CD4-positive, alpha-beta T cell treated with Interferon gamma for 1 hour (primary cell): ENCODE measurements around the gene PJA2.

ENCODE experiments used
- DNase-seq: peaks from one replicate; pipeline ENCODE4 v3.0.0-alpha.2; 2020

PJA2 gene

DNA sequence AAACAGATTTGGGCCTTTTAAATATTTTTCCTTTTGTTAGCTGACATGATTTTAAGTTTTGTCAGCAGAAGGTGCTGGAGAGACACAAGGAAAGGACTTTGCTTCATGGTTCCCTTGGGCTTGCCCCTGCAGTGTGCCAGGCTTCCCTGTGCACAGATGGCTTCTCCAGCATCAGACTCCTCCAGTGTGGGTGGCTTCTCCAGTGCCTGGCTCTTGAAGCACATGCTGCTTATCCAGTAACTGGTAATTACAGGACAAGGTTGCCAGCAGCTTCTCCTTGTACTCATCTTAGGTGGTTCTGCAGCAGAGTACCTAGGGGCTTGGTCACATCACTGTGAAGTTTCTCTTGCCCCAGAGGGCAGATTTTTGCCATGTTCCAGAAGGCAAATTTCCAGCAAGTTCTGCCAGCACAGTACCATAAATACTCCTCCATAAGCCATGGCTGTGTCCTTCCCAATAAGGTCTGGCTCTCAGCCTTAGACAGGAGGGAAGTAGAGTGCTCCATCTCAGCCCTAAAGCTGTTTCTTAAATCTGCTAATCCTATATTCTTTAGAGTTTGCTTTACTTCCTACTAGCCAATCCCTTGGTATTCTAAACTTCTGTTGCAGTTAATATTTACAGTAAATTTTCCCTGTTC, 62.4 kb downstream of the PJA2 start:
- no peak for DNase-seq

DNA sequence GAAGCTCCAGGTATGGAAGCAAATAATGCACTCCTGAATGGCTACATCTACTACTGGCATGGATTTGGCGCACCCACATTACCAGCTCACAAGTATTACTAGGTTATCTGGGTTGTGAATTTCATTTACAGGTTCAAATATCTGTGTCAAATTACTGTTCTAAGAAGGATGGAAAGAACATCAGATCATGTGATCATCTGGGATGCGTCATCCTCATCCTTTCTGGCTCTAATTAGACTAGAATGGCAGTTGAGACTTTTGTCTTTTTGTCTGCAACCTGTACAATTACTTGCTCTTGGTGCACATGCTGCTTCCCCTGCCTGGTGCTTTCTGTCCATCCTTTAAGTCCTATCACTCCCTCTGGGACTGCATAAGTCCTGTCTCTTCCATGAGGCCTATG, 64.1 kb downstream of the PJA2 start:
- DNase-seq = no peak

DNA sequence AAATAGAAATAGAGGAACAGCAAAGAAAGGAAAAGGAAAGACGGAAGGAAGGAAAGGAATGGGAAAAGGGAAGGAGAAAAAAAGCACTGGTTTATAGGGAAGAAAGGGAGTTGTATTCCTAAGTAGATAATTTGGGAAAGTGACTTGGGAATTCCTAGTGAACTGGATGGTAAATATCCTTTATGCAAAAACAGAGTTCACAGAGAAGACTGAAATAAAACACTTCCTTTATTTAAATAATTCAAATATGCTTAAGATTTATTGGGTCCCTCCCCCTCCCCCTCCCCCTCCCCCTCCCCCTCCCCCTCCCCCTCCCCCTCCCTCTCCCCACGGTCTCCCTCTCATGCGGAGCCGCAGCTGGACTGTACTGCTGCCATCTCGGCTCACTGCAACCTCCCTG, 69.4 kb downstream of the PJA2 start:
- DNase-seq = no peak

DNA sequence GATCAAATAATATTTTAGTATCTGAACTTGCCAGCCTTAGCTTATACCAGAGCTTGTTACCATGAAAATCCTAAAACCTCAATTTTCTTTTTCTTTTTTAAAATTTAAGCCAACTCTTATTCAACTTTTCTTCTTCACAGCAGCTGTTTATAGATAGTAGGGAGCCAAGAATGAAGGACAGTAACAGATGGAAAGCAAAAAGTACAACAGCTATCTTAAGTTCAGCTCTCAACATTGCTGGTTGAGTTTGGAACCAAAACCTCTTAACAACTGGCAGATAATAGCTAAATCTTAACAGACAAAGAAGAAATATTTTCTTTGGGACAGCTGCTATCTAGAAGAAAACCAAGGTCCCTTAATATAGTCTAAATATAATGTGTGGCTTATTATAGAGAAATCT, 74.7 kb downstream of the PJA2 start:
- DNase-seq = no peak

DNA sequence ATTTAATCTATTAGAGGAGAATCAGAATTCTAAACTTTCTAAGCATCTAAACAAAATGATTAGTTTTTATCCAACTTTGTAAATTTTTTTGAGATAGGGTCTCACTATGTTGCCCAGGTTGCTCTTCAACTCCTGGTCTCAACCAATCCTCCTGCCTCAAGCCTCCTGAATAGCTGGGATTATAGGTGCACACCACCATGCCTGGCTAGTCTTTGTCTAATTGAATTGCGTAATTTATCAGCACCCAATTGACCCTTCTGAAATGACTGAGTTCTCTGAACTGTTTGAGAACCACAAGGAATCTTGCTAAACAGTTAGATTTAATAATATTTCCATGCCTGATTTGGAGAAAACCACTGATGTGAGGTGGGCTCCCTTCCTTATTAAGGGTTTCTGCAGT, 75.7 kb downstream of the PJA2 start:
- no peak for DNase-seq

DNA sequence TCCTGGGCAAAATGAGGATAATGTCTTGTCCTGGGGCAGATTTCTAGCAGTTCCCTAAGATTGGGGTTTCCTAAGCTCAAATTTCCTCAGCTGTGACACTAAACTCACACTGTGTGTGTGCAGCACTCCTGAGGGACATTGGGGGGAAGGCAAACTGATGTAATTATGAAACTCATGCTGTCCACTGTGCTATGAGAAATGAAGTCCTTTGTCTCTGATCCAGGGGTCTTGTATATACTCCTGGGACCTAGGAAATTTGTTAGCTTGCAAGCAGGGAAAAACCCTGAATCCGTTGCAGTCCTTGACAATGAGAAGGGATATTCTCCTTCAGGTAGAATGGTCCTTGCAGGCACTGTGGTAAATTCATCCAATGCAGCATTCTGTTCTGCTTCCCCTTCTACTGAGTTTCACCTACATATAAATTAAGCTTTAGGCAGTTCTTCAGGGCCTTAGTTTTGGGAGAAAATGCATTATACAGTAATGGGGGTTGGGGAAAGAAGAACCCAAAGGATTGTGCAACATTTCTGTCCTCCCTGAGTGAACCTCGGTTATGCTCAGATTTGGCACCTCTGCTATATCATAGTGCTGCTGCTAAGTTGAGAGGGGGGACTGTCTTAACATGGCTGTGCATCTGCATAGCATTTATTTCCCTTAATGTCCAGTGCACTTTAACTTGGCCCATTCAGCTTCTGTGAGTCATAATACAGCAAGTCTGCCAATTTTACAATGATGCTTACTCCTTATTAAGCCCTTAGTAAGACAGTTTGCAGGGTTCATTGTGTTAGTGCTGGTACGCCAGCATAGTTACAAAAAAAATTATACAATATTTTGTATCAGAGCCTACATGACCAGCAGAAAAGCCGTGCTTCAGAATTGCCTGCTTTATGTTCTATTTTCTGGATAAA, 80.2 kb downstream of the PJA2 start:
- no peak for DNase-seq

DNA sequence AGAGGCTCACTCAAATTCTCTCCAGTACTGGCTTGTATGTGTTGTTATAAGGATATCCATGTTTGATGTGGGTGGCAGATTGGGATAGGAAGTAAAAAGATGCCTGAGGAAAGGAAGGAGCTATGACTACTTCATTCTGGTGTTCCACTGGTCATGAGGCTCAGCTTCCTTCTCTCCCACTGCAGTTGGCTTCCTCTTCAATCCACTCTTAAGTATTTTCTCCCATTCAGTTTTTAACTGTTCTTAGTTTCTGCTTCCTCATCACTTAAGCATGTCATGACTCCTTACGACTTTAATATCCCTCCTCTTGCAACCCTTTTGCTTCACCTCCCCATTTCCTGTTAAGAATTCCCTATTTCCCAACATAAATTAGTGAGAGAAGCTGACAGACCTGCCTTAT, 81.1 kb downstream of the PJA2 start:
- no peak for DNase-seq

DNA sequence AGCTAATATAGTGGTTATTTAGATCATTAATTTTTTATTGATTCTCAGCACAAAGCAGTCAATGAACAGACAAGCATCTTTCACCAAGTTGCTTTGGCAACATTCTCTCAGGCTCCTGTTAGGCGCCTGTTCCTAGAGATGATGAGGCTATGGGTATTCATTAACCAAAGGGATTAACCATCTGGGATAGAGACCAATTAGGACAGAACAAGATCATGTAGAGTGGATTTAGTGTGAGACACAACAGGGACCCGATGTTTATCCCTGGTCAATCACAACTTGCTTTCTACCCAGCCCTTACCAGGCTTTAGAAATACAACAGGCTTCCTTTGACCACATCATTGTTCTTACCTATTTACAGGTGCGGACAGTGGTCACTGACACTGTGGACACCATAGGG, 82.2 kb downstream of the PJA2 start:
- DNase-seq = no peak

DNA sequence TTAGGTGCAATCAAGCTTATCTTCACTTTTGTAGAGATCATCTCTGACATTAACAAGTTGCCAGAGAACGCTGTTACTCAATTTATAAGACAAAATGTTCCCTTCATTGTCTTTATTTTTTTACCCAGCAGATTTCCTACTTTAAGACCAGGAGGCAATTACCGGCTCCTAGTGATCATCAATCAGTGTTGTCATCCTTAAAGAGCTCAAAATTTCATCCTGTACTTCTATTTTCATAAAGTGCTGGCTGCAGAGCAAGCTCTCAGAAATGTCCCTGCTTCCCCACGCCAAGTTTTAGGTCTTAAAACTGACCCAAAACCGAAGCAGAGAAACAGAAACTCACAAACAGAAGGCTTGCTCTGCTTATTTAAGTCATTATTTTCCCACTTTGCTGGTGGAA, 82.9 kb downstream of the PJA2 start:
- no peak for DNase-seq

DNA sequence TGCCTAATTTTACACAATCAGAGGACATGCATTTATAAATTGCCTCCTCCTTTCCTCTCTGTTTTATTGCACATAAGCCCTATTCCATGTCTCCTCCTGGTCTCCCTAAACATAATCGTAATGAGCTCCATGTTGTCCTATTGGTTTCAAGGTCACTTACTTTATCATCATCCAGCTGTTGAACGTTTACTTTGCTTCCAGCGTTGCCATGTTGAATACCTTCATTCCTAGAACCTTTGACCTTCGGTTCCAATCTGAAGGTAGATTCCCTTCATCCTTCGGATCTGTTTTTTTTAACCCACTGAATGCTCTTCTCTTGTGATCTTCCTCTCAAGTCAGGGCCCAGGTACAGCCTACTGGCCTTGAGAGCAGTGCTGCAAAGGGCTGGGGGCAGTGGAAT, 84.3 kb downstream of the PJA2 start:
- no peak for DNase-seq

DNA sequence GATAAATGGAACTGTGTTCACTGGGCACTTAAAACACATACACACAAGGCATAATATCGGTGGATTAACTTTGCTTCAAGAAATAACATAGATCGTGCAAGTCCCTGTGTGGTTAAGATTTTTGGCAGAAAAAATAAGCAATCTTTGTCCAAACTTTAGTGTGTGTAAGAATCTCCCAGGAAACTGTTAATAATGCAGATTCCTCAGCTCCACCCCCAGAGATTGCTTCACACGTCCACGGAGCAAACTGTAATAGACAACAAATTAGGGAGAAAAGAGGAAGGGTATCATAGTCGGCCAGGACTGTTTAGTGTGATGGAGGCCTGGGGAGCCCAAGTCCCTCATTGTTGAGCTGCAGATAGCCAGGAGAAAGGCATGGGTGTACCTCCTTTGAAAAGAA, 84.8 kb downstream of the PJA2 start:
- DNase-seq = no peak

DNA sequence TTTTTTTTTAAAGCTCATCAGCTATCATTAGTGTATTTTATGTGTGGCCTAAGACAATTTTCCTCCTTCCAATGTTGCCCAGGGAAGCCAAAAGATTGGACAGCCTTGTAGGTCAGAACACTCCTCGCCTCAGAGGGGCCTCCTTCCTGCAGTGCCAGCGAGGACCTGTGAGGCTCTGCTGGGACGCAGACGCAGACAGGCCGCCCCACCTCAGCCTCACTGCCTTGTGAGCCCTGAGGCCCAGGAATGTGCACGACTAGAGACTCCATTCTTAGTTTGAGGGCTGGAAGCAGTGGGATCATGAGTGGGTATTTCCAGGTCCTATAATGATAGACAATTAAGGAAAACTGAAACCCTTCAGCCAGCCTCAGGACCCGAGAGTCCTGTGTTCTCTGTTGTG, 85.4 kb downstream of the PJA2 start:
- DNase-seq = no peak

DNA sequence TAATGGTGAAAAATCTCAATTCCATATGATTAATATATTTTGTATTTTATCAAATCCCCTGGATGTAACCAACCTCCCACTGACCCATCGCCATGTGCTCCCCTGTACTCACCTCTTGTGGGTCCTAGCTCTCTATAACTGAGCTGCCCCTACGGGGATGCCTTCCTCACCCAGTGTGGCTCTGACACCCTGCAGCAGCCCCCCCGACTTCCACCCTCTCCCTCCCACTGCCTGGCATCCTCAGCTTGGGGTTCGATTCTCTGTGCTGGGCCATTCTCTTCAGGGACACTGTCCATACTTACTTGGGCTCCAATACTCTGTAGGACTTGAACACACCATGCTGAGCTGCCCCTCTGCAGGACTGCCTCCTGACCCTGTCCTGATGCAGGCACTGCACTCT, 87.1 kb downstream of the PJA2 start:
- DNase-seq = no peak

DNA sequence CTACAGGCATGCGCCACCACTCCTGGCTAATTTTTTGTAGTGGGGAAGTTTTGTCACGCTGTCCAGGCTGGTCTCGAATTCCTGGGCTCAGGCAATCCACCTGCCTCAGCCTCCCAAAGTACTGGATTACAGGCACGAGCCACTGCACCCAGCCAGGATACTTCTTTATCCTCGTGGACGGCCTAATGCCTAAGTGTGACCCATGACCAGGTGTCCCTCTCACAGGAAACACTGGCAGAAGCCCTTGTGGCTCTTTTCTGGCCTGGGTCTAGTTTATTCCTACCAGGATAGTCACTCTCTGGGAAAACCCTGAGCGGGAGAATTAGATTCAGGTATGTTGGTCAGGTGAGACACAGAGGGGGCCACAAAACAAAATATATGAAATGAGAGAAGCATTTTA, 90.4 kb downstream of the PJA2 start:
- DNase-seq = no peak

DNA sequence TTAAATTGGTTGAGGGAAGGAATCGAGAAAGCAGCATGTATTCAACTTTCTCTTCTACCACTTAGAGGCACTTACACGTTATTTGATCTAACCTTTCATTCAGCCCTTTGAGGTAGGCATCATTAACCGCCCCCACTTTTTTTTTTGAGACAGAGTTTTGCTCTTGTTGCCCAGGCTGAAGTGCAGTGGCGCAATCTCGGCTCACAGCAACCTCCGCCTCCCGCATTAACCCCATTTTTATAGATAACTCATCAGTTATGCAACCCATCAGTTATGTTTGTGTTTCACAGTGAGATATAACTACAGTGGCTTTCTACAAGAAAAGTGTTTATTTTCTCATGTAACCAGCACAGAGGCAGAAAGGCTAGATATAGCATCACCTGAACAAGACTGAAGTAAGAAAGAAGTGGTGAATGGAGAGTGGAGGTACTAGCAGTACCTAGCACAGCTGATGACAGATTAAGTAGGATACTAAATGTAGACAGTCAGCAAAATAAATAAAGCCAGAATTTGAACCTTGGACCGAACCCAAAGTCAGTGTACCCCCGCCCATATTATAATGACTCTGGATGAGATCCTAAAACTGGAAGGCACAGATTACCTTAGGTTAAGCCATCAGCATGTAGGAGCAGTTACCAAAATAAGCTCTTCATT, 91.2 kb downstream of the PJA2 start:
- no peak for DNase-seq

DNA sequence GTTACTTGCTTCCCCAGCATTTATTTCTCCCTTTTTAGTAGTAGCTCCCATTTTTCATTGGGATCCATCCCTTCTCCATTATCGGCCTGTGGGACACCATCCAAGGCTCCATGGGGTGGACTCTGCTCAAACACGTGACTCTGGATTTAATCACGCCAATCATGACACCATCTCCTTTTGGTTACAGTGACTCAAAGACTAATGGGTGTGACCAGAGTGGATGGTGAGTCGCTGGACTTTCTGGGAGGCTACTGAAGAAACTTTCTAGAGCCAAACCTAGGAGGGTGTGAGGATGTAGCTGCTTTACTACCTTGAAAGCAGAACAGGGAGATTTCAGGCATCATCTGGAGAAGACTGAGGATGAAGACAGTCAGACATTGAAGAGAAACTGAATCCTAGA, 93.1 kb downstream of the PJA2 start:
- no peak for DNase-seq

DNA sequence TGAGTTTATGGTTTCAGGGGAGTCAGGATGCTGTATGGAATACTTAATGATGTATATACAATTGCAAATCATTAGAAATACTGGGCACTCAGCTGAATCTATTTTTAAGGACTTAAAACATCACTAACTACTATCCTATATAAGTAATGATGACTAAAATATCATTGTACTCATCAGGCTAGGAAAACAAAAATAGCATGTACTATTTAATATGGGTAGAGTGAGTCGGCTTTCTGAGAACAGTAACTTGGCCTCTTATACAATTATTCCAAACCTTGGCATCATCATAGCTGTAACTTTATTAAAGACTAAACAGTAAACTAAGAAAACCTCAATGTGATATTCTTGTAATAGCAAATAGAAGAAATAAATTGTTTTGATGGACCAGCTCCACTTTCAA, 94.5 kb downstream of the PJA2 start:
- DNase-seq = no peak

DNA sequence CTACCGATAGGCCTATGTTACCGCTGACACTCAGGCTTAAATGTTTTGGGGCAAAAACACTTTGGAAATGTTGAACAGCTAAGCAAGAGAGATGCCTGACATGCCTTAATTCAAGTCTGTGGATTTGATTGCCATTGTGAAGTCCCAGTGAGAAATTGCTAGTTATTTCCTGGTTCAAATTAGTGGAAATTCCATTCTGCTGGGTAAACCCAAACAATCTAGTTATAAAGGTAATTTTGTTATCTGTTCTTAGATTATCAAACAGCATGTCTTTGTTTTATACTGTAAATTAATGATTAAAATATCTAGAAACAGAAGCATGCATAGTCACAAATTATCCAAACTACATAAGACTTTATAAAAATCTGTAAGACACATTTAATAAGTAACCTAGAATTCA, 96.6 kb downstream of the PJA2 start:
- no peak for DNase-seq

DNA sequence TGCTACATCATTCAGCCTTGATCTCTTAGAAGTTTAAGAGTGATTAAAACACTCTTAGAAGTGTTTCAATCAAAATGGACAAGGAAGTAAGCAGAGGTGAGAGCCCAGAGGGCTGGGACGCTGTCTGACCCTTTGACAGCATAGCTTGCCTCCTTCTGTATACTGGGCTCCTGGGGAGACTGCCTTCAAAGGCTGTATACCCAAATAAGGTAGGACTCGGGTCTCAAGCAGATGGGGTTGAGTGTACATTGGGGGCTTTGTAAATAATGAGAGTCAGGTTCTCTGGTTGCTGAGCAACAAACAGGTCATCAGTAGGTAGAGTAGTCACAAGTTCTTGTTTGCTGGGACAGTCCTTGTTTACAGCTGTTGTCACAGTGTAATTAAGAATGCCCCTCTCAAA, 97.1 kb downstream of the PJA2 start:
- no peak for DNase-seq

DNA sequence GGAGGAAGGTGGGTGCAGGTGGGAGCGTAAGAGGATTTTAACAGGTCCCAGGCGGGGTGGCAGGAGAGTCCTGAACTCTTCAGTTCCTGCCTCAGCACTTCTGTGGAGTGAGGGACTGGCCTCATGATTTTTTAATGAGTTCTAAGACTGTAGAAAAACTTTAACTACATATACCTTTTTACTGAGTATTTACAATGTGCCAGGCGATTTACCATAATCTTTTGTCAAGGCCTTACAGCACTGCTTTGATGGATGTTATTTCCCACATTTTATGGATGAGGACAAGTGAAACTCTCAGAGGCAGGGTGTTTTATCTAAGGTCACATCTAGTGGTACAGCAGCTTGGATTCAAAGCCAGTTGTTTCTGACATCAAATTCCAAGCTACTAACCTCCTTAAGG, 99.5 kb downstream of the PJA2 start:
- DNase-seq = no peak

DNA sequence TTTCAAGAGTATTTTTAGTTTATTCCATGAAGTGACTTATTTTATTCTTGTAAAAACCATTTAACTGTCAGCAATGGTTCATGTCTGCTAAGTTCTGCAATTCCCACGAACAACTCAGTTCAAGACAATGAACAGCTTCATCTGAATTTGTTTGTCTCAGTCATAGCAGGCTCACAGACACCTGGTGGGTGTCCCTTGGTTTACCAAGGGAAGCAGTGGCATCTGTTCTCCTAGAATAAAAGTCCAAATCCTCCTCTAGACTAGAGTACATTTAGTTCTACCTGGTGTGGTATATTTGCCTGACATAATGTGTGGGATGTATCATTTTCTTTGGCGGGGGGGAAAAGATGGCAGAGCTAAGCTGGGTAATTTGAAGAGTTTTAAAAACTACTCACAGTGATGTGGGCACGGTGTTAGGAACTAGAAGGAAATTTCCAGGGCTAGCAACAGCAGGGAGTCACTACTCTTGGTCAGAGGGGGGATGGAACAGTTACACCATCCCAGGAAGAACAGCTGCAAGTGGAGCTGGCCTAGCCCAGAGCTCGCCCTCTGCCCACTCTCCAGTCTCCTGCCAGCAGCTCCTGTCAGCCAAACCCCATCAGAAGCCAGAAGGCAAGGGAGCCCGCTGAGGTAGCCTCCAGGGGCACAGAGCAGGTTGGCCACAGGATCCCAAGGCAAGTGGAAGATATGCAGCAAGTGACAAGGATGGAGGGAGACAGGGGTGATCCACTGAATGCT, 100.3 kb downstream of the PJA2 start:
- no peak for DNase-seq

DNA sequence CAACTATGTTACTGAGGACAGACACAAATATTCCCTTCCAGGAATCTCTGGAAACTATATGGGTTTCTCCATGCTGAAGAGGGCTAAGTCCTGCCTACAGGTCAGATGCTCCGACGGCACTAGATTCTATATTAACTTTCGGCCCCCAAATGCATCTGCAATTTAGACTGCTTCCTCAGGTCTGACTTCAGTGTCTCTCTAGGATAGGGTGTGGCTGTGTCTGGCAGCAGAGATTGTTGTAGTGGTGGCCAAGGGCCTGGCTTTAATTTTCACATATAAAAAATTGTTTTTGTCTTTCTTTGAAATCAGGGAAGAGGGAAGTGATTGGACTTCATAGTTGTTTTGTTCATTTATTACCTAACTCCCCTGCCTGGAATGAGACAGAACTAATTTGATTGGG, 101.8 kb downstream of the PJA2 start:
- no peak for DNase-seq

DNA sequence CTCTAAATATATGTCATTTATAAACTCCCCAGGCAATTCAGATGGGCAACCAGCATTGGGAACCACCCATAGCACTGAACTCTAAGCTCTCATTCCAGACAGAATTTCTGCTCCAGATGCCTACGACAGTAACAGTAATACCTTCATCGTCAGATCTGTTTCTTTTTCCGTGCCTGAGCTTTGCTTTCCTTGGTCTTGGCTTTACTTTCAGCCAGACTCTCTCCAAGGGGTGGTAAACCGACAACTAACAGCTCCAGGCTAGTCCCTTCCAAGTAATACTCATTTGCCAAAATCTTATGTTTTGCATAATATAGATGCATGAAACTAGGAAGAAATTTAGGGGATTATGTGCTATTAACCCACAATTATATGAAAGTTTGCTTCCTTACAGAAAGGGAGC, 102.3 kb downstream of the PJA2 start:
- DNase-seq = no peak

DNA sequence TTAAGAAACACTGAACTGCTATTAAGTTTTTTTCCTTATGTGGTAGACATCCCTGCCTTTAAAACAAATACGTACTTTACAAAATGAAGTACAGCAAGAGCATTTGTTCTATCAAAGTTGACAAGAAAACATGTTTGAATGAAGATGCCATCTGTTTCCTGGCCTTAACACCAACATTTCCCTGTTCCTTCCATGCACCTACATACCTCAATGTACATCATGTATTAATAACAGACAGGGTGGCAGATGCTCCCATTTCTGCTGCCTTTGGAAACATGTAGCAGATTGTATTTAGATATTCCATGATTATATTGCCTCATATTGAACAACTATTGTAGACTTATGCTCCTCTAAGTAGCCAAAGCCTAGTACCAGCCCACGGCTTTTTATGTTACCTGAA, 104.4 kb downstream of the PJA2 start:
- no peak for DNase-seq
